T-helper 17 cell (primary cell): ENCODE results near the gene LMBR1L. TPM values are rescaled to one million over a fixed set of nuclear protein-coding genes. Genes with fewer than 3 reads are reported as not detected.
"Not testable (repeated sequence)": the region's sequence is repeated elsewhere in the genome, so short reads cannot be mapped to it uniquely, and the experiment has no call there.

Source experiments
- ATAC-seq: fragments of 150-1000 bp; cut with Tn5 transposase; 2 replicates; pipeline ENCODE4 v1.10.0; 2021; ENCODE audit warnings: mild to moderate bottlenecking, moderate library complexity
- DNase-seq, 3 donors: peaks; one replicate each; pipeline versions ENCODE4 v3.0.0 to v3.0.0-alpha.2; 2020 to 2021
- H3K9me3 ChIP-seq: one replicate; pipeline ENCODE4 v1.7.0; 2013; ENCODE audit warnings: low read length, mild to moderate bottlenecking; ENCODE audit not compliant: control insufficient read depth, poor library complexity, severe bottlenecking
- H3K27ac Mint-ChIP-seq: one replicate; pipeline ENCODE4 v1.8.0; 2022; ENCODE audit warnings: mild to moderate bottlenecking, moderate library complexity, mixed read lengths
- H3K27me3 Mint-ChIP-seq: one replicate; pipeline ENCODE4 v1.8.0; 2022; ENCODE audit warnings: mixed read lengths
- H3K36me3 Mint-ChIP-seq: one replicate; pipeline ENCODE4 v1.8.0; 2022; ENCODE audit warnings: low read depth, mixed read lengths
- H3K4me1 Mint-ChIP-seq: one replicate; pipeline ENCODE4 v1.8.0; 2022; ENCODE audit warnings: mild to moderate bottlenecking, mixed read lengths
- H3K4me3 Mint-ChIP-seq: one replicate; pipeline ENCODE4 v1.8.0; 2022; ENCODE audit warnings: mild to moderate bottlenecking, moderate library complexity, mixed read lengths
- total RNA-seq, 4 donors: library from RNA in 2 of 4; stranded (reverse) in 2 of 4; gene quantifications; one replicate each; pipeline ENCODE4 v1.2.3 and lab custom pipeline; 2022 to 2026

The LMBR1L gene
- total RNA-seq, 2 donors from 2014 or later = 257 to 270 TPM

DNA sequence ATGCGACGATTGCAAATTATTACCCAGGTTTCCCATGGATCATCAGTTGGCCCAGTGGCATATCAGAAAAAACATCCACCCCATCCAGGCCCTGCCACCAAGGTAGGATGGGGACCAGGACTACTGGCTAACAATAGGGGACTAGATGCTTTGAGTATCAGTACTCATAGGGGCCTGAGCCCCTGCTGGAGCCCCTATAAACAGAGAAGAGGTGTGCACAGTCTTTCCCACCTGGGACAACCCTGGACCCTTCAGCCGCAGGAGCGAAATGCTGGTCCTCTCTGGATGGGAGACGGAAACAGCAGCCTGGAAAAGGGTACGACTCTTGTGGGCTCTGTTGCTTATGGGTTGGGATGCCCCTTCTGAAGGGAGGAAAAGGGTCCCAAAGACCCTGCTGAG lies 21.7 kb downstream of the LMBR1L start:
- Mint-ChIP-seq H3K27ac (no peak overlapping the region), H3K4me3 (peak overlapping the region; percentile 41), H3K27me3 (peaks cover 44% of the 10 kb centered on the region), H3K4me1 (peaks cover 43% of the 10 kb centered on the region), H3K36me3 (no peaks in the 10 kb centered on the region)
- no peak for ATAC-seq
- no peak for DNase-seq
- no peaks in the 10 kb centered on the region for H3K9me3 ChIP-seq

DNA sequence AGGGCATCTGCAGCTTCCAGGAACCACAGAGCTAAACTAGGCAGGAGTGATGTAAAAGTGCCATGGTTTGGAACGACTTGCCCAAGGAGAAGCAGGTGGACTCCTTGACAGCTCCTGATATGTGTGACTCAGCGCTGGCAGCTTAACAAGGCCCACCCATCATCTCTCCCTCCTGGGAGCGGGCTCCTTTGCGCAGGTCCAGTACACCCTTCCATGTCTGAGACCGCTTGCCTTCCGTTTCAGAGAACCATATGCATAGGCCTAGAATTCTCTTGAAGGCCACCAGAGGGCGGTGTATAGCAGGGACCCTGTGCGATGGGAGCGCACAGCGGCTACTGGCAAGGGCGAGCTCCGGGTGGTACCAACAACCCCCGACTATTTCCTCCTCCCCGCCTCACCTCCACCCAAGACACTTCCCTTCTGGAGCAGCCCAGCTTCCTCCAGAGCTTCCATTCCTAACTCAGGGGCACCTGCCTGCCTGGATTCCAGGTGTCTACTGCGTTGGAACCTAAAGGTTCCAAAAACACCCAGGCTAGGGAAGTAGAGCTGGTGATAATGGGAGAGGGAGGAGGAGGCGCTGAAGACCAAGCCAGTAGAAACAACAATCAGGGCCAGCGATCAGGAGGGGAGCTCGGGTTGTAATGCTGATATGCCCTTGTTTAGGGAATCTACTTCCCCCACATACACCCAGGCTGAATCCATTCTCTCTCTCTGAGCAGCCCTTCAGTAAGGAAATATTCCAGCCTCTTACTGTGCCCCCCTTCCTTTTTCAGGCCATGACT lies 22.3 kb downstream of the LMBR1L start:
- no peaks in the 10 kb centered on the region for H3K9me3 ChIP-seq
- H3K4me1 Mint-ChIP-seq = peaks cover 38% of the 10 kb centered on the region
- peak; percentile 87 for ATAC-seq
- peak; percentile 47 to 54 (median 51) for DNase-seq
- H3K36me3 Mint-ChIP-seq = no peaks in the 10 kb centered on the region
- peak overlapping the region; percentile 21 for H3K4me3 Mint-ChIP-seq
- peaks cover 38% of the 10 kb centered on the region for H3K27me3 Mint-ChIP-seq
- H3K27ac Mint-ChIP-seq = no peak overlapping the region

DNA sequence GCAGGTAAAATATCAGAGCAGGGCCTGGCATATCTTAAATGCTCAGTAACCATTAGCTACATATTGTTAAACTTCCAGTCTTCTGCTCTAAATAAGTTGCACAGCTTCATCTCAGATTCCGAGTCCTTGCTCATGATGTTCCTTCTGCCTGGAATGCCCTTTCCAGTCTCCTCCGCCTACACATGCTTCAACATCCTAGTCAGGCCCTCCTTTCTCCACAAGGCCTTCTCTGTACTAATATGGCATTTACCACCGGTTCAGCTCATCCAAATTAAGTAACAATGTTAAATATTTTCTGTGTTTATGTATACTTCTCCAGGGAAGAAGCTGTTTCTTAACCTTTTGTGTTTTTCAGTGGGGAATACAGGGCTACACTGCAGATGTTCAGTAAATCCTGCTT lies 24.5 kb downstream of the LMBR1L start:
- Mint-ChIP-seq H3K36me3 (no peaks in the 10 kb centered on the region), H3K4me1 (peaks cover 28% of the 10 kb centered on the region), H3K4me3 (peak overlapping the region; percentile 19), H3K27me3 (peaks cover 27% of the 10 kb centered on the region), H3K27ac (peak overlapping the region; percentile 45)
- ATAC-seq (no peak), DNase-seq (no peak)
- H3K9me3 ChIP-seq = no peaks in the 10 kb centered on the region

DNA sequence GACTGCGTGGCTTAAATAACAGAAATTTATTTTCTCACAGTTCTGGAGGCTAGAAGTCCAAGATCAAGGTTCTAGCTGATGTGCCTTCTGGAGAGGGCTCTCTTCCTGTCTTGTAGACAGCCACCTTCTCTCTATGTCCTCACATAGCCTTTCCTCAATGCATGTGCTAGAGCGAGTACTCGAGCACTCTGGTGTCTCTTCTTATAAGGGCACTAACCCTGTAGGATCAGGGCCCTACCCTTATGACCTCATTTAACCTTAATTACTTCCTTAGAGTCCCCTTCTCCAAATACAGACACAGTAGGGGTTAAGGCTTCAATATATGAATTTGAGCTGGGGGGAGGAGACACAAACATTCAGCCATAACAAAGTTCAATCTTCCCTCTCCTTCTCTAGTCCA lies 26.2 kb downstream of the LMBR1L start:
- Mint-ChIP-seq H3K4me1 (peaks cover 18% of the 10 kb centered on the region), H3K4me3 (no peak overlapping the region), H3K36me3 (no peaks in the 10 kb centered on the region), H3K27me3 (peaks cover 20% of the 10 kb centered on the region), H3K27ac (peak overlapping the region; percentile 51)
- ATAC-seq (no peak), DNase-seq (no peak)
- no peaks in the 10 kb centered on the region for H3K9me3 ChIP-seq

DNA sequence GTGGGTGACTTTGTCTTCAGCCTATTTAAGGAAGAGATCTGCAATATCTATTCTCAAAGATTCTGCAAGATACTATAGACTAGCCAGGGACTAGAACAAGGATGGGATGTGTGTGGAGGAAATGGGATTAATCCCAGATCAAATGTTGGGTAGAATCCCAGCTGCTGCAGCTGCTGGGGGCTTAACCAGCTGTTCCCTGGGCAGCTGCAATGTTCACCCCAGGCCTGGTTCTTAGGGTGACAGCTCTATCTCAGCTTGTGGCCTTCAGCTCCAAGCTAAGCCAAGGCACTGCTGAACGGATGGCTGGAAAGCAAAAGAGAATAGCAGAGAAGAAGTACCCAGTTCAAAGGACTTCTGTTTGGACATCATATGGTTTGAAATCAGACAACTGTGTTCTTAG lies 30.9 kb downstream of the LMBR1L start:
- no peaks in the 10 kb centered on the region for H3K9me3 ChIP-seq
- Mint-ChIP-seq H3K36me3 (no peaks in the 10 kb centered on the region), H3K27ac (no peak overlapping the region), H3K4me1 (no peaks in the 10 kb centered on the region), H3K27me3 (peaks cover 10% of the 10 kb centered on the region), H3K4me3 (no peak overlapping the region)
- no peak for DNase-seq
- no peak for ATAC-seq

DNA sequence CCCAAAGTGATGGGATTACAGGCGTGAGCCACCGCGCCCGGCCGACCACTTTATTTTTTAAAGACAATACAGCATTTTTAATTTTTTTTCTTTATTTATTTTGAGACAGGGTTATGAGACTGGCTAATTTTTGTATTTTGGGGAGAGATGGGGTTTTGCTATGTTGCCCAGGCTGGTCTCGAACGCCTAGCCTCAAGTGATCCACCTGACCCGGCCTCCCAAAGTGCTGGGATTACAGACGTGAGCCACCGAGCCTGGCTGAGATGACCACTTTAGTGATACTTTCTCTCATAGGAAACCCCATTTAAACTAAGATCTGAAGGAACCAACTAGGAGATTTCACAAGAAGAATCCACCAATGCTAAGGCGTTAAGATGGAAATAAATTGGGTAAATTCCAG lies 39.7 kb downstream of the LMBR1L start:
- ATAC-seq = no peak
- no peaks in the 10 kb centered on the region for H3K9me3 ChIP-seq
- Mint-ChIP-seq H3K27me3 (no peaks in the 10 kb centered on the region), H3K4me1 (peaks cover 23% of the 10 kb centered on the region), H3K27ac (no peak overlapping the region), H3K36me3 (peaks cover 2% of the 10 kb centered on the region), H3K4me3 (peak overlapping the region; percentile 99)
- no peak for DNase-seq

DNA sequence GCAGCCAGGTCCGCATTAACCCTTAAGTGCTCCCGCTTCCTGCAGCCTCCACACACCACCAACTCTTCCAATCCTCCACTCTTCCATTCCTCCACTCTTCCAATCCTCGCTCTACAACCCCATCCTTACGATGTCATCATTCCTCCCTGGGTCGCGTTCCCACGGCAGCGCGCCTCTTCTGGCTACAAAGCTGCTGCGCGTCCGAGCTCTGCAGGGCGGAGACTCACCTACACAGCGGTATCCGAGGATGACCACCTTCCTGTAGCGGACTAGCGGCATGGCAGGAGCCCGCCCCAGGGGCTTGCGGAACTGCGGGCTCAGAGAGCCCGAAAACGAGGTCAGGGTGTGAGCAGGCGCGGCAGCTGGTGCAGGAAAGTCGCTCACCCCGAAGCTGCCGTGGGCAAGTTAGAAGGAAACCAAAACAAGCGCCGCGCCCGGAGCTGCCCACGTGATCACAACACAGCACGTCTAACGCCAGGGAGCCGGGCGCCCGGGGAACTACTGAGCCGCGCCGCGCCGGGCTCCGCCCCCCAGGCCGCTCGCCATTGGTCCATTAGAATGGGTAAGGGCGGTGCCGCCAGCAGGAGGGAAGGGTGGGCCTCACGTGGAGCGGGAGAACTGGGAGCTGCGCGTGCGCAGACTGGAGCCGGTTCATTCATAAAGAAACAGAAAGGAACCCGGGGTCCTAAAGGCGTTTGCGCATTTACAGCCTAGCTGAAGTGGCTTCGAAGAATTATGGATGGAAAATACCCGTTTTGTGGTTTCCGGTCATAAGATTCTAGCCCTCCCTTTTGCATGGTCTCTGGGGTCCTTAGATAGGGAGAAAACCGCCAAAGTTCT lies 40.9 kb downstream of the LMBR1L start, which contains the start of gene RHEBL1:
Gene RHEBL1 (minus strand): TSS at position 473 of the 840 bp plus-strand sequence. CDS start 194 bp downstream, at position 279.
- Mint-ChIP-seq H3K27ac (peak within 1 kb of the TSS; percentile 100), H3K4me3 (peak within 1 kb of the TSS; percentile 99), H3K4me1 (peaks cover 23% of the 10 kb centered on the region), H3K27me3 (no peaks in the 10 kb centered on the region), H3K36me3 (peaks cover 4% of the 10 kb centered on the region)
- no peaks in the 10 kb centered on the region for H3K9me3 ChIP-seq
- peak; percentile 99 for ATAC-seq
- peak; percentile 95 to 99 (median 97) for DNase-seq

DNA sequence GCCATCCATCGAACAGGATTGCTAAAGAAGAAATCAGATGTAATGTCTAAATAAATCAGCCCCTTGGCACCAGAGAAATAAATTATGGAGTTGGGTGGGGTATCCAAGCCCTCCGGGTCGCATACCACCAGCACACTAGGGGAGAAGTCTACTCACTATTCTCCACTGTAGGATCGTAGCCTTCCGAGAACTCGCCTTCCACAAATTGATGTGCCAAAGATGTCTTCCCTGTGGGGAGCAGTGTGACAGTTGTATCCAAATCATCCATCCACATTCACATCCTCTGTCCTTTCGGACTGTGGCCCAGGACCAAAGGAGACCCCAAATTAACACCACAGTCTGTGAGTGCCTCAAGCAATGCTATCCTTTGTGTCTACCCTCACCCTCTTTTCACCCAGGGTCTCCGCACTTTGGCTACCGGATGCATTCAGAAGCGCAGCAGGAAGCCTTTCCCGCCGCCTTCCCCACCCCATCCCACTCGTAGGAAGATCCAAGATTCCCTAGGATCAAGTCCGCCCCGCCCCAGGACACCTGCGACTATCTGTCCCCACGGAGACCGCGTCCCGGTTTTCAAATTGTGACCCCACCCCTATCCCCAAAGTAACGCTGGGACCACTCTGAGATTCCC lies 41.7 kb downstream of the LMBR1L start:
- DNase-seq (no peak), ATAC-seq (no peak)
- Mint-ChIP-seq H3K27ac (peak overlapping the region; percentile 100), H3K27me3 (no peaks in the 10 kb centered on the region), H3K36me3 (peaks cover 5% of the 10 kb centered on the region), H3K4me1 (peaks cover 24% of the 10 kb centered on the region), H3K4me3 (peak overlapping the region; percentile 99)
- no peaks in the 10 kb centered on the region for H3K9me3 ChIP-seq

DNA sequence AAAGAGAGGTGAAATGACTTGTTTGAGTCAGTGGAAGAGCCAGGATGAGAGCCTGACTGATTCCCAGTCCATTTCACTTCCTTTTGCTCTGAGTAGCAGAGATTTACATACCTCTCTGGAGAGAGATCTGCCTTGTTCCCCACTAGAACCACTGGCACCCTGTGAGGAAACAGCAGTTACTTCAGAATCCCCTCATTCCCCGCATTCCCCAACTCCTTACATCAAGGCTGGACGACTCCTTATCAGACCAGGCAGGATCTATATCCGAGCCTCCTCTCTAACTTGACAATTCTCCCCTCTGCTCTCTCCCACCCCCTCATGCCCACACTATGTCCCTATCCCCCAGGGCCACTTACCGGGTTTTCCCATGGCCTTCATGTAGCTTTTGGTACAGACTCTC lies 44.5 kb downstream of the LMBR1L start:
- no peak overlapping the region for H3K27ac Mint-ChIP-seq
- DNase-seq = no peak
- ATAC-seq = no peak

DNA sequence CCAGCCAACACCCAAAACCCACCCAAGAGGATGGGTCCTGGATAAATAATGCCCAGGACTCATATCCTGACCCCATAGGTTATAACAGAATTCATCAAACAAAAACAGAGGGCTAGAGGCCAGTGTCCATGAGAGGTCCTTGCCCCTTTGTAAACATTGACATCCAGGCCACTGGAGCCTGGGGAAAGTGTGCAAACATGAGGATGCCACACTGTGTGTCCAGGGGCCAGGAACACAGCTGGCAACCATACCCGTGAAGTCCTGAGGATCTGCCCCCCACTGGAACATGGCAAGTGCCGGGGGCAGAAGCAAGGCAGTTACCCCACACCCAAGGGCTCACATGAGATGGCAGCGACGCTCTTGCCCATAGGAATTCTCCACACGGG lies 45.9 kb downstream of the LMBR1L start:
- H3K4me3 Mint-ChIP-seq = no peak overlapping the region
- peaks cover 7% of the 10 kb centered on the region for H3K36me3 Mint-ChIP-seq
- no peak for ATAC-seq
- no peaks in the 10 kb centered on the region for H3K9me3 ChIP-seq
- no peaks in the 10 kb centered on the region for H3K27me3 Mint-ChIP-seq
- peaks cover 23% of the 10 kb centered on the region for H3K4me1 Mint-ChIP-seq
- peak overlapping the region; percentile 41 for H3K27ac Mint-ChIP-seq
- no peak for DNase-seq

More for the DNA sequence above, 44.5 kb downstream of the LMBR1L start:
- Mint-ChIP-seq H3K4me3 (no peak overlapping the region), H3K27me3 (no peaks in the 10 kb centered on the region), H3K36me3 (peaks cover 7% of the 10 kb centered on the region), H3K4me1 (peaks cover 29% of the 10 kb centered on the region)
- H3K9me3 ChIP-seq = no peaks in the 10 kb centered on the region

DNA sequence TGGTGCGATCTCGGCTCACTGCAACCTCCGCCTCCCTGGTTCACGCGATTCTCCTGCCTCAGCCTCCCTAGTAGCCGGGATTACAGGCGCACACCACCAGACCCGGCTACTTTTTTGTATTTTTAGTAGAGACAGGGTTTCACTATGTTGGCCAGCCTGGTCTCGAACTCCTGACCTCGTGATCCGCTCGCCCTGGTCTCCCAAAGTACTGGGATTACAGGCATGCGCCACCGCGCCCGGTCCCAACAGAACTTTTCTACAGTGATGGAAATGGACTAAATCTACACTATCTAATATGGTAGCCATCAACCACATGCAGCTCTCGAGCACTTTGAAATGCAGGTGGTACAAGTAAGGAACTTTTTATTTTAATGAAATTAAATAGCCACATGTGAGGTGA lies 48.7 kb downstream of the LMBR1L start:
- Mint-ChIP-seq H3K4me1 (peaks cover 35% of the 10 kb centered on the region), H3K27ac (peak overlapping the region; percentile 92)
- H3K9me3 ChIP-seq, H3K4me3 Mint-ChIP-seq, ATAC-seq, DNase-seq, H3K36me3 Mint-ChIP-seq, H3K27me3 Mint-ChIP-seq: not testable (repeated sequence)

DNA sequence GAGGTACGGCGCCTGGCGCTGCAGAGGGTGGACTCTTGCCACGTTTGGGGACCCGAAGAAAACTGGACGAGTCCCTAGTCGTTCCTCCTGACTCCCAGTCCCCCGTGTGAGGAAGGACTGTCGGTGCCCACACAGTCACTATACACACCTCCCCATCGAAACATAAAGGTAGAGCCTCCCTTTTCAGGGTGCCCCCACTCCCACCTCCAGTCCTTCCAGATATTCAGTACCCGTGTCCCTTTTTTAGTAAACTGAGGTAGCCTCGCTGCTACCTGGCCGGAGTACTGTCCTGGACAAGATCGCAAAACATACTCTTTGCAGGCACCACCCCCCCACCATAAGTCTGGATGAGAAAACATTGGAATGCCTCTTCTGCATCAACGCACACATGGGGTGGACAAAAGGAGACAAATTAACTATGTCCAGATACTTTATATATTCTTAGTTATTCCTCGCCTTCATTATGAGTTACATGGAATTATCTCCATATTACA lies 49.4 kb downstream of the LMBR1L start:
- H3K4me1 Mint-ChIP-seq = peaks cover 42% of the 10 kb centered on the region
- DNase-seq = no peak
- peaks cover 4% of the 10 kb centered on the region for H3K36me3 Mint-ChIP-seq
- peak overlapping the region; percentile 93 for H3K4me3 Mint-ChIP-seq
- H3K9me3 ChIP-seq = no peaks in the 10 kb centered on the region
- H3K27ac Mint-ChIP-seq = peak overlapping the region; percentile 92
- no peak for ATAC-seq
- H3K27me3 Mint-ChIP-seq = no peaks in the 10 kb centered on the region
